ENCODE data around the gene VAV2.

Gene VAV2

DNA sequence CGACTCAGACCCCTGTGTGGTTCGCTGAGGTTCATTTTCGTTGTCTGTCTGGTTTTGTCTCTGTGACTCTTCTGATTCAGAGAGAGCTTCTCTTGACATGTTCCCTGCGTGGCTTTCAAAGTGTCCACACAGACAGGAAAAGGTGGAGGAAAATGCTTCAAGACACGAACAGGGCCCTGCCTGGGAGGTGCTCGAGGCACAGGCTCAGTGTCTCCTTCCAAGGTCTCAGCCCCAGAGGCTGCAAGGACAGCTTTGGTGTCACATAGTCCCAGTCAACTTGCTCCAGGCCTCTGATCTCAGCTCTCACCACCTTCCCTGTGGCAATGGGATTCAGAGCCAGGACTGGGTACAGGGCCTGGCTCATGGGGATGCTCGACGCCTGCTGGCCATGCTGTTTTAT lies 202.3 kb downstream of the VAV2 start:
- DNase-seq = no peak

DNA sequence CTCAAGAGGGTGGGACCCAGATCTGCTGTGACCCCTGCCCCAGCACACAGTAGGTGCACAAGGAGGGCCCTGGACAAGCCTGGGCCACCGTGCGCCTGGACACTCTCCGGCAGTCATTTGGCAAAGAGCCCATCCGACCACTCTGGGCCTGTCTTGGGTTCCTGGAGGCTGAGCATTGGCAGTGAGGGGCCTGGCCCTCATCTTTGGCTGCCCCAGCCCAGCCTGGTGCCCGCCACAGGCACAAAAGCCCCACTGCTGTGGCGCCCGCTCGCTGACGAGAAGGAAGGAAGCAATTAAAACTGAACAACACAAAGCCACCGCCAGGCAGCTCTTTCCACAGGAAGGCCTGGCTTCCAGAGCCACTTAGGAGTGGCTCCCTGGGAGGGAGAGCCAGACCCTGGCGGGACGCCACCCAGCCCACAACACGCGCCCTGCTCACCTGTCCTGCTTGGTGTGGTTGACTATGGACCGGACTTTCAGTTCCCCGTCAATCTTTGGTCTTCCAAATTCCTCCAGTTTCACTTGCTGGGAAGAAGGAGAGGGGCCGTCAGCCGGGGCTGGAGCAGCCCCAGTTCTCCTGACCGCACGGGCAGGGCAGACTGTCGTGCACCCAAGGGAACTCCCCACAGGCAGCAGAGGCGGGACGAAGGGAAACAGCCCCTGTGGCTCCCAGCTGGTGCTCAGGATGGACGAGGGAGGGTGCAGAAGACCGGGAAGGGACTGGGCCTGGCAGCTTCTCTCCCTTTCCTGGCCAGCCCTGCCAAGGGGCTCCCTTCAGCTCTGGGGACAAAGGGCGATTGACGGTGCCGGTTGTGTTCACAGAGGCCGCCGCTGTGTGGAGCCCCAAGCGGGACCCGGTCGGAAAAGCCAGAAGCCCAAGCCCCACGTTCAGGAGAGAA lies 203.1 kb downstream of the VAV2 start:
- no peak for DNase-seq

- no peak for DNase-seq
Observed at GRCh38 chr9:133788045-133788818, 203.9 kb downstream of the VAV2 start.

GRCh38 chr9:133787754-133788025 lies 204.4 kb downstream of the VAV2 start:
- no peak for DNase-seq

GRCh38 chr9:133786907-133787753 lies 205.0 kb downstream of the VAV2 start:
- DNase-seq = no peak

GRCh38 chr9:133786371-133786753 lies 205.8 kb downstream of the VAV2 start:
- DNase-seq = no peak

- no peak for DNase-seq
Observed at GRCh38 chr9:133785753-133786370, 206.3 kb downstream of the VAV2 start.

DNA sequence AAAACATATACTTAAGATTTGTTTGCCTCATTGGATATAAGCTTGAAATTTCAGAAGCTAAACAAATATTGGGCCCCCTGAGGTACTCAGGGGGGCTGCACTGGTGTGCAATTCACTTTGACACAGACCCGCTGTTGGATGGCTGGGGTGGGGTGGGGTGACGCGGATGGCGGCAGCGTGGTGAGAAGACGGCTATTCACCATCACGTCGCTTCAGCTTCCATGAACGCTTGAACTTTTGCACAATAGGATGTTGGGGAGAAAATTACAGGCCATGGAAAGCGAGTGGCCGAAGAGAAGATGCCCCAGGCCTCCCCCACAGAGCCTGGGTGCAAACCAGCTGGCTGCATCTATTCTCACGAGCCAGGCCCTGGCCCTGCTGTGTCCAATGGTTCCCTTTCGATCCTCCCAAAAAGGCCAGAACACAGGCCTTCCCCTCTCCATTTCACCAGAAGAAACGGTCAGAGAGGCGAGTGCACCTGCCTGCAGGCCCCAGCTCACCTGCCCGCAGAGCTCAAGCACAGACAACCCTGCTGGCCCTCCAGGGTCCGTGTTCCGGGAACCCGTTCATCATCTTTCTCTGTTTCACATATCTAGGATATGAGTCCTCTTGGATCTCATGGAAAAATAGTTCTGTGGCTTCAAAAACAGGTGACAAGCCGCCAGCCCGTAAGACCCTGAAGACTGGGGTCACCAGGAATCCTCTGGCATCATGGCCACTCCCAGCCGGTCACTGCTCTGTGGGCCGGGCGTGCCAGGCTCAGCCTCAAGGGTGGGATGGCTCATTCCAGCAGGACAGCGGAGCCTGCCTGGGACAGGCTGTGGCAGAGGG lies 207.2 kb downstream of the VAV2 start:
- DNase-seq = no peak

GRCh38 chr9:133783331-133783731 lies 208.8 kb downstream of the VAV2 start:
- no peak for DNase-seq

DNA sequence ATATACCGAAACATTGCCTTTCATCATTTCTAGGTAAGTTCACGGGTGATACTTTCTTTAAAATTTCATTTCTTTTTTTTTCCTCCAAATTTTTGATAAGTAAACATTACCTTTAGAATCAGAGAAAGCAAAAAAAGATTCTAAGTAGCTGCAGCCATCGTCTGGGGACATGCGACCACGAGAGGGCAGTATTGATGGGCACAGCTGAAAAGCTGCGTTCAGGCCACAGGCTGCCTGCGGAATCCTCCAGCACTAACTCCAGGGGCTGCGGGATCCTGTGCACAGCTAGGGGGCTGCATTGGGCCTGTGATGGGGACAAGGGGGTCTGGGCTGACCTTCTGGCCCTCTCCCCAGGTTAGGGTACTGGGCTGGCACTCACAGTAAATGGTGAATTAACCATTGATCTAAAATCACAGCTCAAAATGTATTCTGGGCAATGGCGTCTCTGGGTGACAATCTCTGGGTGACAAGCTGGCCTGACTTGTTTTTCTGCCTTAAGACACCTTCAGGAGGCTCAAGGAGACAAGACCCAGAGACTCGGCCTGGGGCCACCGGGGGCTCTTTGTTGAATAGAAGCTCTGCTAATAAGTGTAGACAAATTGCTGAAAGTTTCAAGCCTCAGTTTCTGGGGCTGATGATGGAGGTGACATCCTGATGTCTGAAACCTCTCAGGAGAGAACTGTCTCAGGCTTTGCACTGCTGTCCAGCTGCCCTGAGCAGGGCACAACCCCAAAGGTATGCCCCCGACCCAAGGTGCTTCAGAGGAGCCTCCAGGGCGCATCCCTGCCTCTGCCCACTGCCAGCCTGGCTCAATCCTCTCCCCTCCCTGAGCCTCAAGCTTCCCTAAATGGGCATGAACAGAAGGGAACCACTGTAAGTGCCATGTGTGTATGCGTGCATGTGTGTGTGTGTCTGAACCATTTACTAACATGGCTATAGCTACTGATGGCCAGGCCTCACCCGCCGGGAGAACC lies 209.7 kb downstream of the VAV2 start:
- peak; percentile 61 for DNase-seq

- DNase-seq = no peak
Observed at GRCh38 chr9:133781828-133782135, 210.3 kb downstream of the VAV2 start.

- no peak for DNase-seq
Observed at GRCh38 chr9:133780962-133781827, 210.9 kb downstream of the VAV2 start.

- no peak for DNase-seq
Observed at GRCh38 chr9:133780404-133780945, 211.6 kb downstream of the VAV2 start.

- DNase-seq = no peak
Observed at GRCh38 chr9:133779516-133780403, 212.4 kb downstream of the VAV2 start.

DNA sequence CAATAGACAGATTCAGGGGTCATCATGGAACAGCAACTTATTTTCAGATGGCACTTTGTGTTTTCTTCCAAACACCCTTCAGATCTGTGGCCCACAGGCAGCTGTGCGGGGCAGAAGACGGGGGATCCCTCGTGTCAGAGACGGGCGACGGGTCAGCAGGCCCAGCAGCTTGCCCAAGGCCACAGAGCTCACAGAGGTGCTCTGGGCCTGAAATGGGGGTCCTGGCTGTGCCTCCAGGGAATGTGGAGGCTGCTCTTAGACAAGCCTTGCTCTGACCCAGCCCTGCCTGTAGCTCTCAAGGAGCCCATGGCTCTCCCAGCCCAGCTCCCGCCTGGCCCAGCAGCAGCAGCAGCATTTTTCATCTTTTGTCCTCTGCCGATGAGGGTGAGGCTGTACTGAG lies 213.0 kb downstream of the VAV2 start:
- DNase-seq = no peak

GRCh38 chr9:133778336-133779013 lies 213.6 kb downstream of the VAV2 start:
- no peak for DNase-seq

- no peak for DNase-seq
Observed at GRCh38 chr9:133777871-133778270, 214.3 kb downstream of the VAV2 start.
